A673 (cell line): Measurements from ENCODE around the gene DCAKD. TPM values are rescaled to one million over a fixed set of nuclear protein-coding genes. Genes with fewer than 3 reads are reported as not detected.

ENCODE experiments used
- Bru-seq: library from RNA; stranded (reverse); fragments of 400-500 nt; gene quantifications from one replicate; lab custom pipeline; 2021; lab: Mats Ljungman, UMichigan
- BruChase-seq, 2 experiments: library from RNA; stranded (reverse); fragments of 400-500 nt; gene quantifications; one replicate each; lab custom pipeline; 2021; lab: Mats Ljungman, UMichigan
- BruUV-seq: library from RNA; stranded (reverse); fragments of 400-500 nt; replicated peaks from 2 replicates; lab custom pipeline; 2021; lab: Mats Ljungman, UMichigan
- CTCF ChIA-PET: fragments of 300-600 bp; sonication (Branson Sonifier 250); formaldehyde crosslinking; loops from one replicate; lab custom pipeline; 2022; ENCODE audit warnings: antibody characterized with exemption; lab: Charles Lee
- POLR2A ChIA-PET: fragments of 300-600 bp; sonication (Branson Sonifier 250); formaldehyde crosslinking; loops from one replicate; lab custom pipeline; 2022; ENCODE audit warnings: antibody characterized with exemption; ENCODE audit not compliant: low non-redundant PET; lab: Charles Lee
- DNase-seq: peaks from one replicate; pipeline ENCODE4 v3.0.0-alpha.2; 2015; ENCODE audit warnings: low spot score
- H3K27ac ChIP-seq: fragments of 200-600 bp; sonication (generic); 2 replicates; pipeline ENCODE4 v1.5.1; 2016; ENCODE audit warnings: mixed run types, low read depth, mild to moderate bottlenecking, mixed read lengths, antibody characterized with exemption, low read length; ENCODE audit not compliant: poor library complexity, severe bottlenecking
- H3K27me3 ChIP-seq: fragments of 200-600 bp; sonication (generic); replicated peaks from 2 replicates; pipeline ENCODE4 v1.6.1; 2017; ENCODE audit warnings: mixed run types, low read depth, mild to moderate bottlenecking, mixed read lengths, antibody characterized with exemption, low read length; ENCODE audit not compliant: insufficient read depth, poor library complexity
- H3K36me3 ChIP-seq: fragments of 200-600 bp; sonication (generic); 2 replicates; pipeline ENCODE4 v1.6.1; 2016; ENCODE audit warnings: mixed run types, mild to moderate bottlenecking, mixed read lengths, antibody characterized with exemption, low read length; ENCODE audit not compliant: insufficient read depth, poor library complexity, severe bottlenecking
- H3K4me1 ChIP-seq: fragments of 200-600 bp; sonication (generic); 2 replicates; pipeline ENCODE4 v1.6.1; 2017; ENCODE audit warnings: mixed run types, mild to moderate bottlenecking, mixed read lengths, antibody characterized with exemption, low read length; ENCODE audit not compliant: insufficient read depth, poor library complexity, severe bottlenecking
- H3K4me3 ChIP-seq: fragments of 200-600 bp; sonication (generic); 2 replicates; pipeline ENCODE4 v1.5.1; 2016; ENCODE audit warnings: low read depth, mixed run types, mild to moderate bottlenecking, mixed read lengths, low read length; ENCODE audit not compliant: poor library complexity, severe bottlenecking
- H3K9me3 ChIP-seq: fragments of 200-600 bp; sonication (generic); 2 replicates; pipeline ENCODE4 v1.6.1; 2016; ENCODE audit warnings: mixed run types, low read depth, mild to moderate bottlenecking, mixed read lengths, antibody characterized with exemption, low read length; ENCODE audit not compliant: poor library complexity, severe bottlenecking
- CTCF ChIP-seq: fragments of 300-800, 200-600 bp; sonication (generic); conservative IDR thresholded peaks from 2 replicates; pipeline ENCODE4 v1.5.1; 2017; ENCODE audit warnings: low read depth, mild to moderate bottlenecking, antibody characterized with exemption, low read length, moderate library complexity, mixed read lengths
- EZH2 ChIP-seq: fragments of 200-600 bp; sonication (generic); IDR thresholded peaks from 2 replicates; pipeline ENCODE4 v1.6.1; 2017; ENCODE audit warnings: borderline replicate concordance, low read depth, mild to moderate bottlenecking, mixed read lengths, antibody characterized with exemption, low read length; ENCODE audit not compliant: poor library complexity, severe bottlenecking
- intact Hi-C: fragments of 100-400 bp; cut with micrococcal nuclease; formaldehyde crosslinking; loops from one replicate; pipeline ENCODE4 v1.10.0; 2022; ENCODE audit not compliant: unreplicated experiment
- long read RNA-seq: library from polyadenylated mRNA; stranded (forward); transcript quantifications from one replicate; pipeline ENCODE4 v2.0.0, GENCODE V29; 2022
- total RNA-seq: library from RNA; stranded (reverse); gene quantifications from 2 replicates; pipeline ENCODE4 v1.2.3, GENCODE V29; 2021

DCAKD gene, protein sequence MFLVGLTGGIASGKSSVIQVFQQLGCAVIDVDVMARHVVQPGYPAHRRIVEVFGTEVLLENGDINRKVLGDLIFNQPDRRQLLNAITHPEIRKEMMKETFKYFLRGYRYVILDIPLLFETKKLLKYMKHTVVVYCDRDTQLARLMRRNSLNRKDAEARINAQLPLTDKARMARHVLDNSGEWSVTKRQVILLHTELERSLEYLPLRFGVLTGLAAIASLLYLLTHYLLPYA
- total RNA-seq (19.1 and 21.8 TPM in 2 replicates), Bru-seq, nascent RNA (percentile 56 among the genes with signal in this experiment), BruChase-seq, experiment 1, labeled RNA remaining after a 2-hour chase (percentile 55 among the genes with signal in this experiment), BruChase-seq, experiment 2, labeled RNA remaining after a 6-hour chase (percentile 63 among the genes with signal in this experiment)
- long read RNA-seq, transcript DCAKD-202 (5 exons, 2,030 nt), result minor isoform, 8 of 32 reads
- long read RNA-seq, transcript DCAKD-208 (5 exons, 2,054 nt), result major isoform, 10 of 32 reads
- long read RNA-seq, transcript DCAKD-205 (5 exons, 990 nt), result minor isoform, 5 of 32 reads
- long read RNA-seq, partial matches to known transcripts, result 1 of 32 reads
- long read RNA-seq, other reads (novel, unspliced or antisense), result 5 of 32 reads

DNA sequence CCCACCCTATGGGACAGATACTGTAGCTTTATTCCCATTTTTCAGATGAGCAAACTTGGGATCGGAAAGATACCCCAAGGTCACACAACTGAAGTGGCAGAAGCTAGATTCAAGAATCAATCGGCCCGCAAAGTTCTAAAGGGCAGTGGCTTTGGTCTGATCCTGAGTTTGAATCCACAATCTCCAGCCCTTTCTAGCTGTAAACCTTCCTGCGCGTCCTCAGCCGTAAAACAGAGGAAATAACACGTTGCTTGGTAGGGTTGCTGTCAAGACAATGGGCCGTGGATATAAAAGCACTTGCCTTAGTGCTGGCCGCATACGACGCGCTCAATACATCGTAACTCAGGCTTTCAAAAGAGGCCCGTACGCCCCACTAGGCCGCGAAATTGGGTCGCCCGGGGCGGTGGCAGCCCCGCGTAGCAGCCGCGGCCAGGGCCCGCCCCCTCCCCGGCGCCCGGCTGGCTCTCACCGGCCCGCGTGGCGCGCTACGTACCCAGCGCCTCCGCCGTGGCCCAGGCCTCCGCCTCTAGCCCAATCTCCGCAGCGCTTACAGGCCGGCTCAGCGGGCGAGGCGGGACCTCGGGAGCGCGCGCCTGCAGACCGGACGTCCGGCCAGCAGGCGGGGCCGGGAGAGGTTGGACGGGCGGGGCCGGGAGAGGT is at the start of gene DCAKD:
DCAKD (minus strand) TSS at position 573 of the 660 bp plus-strand sequence. CDS start 16,747 bp downstream, outside the sequence.
- ChIA-PET CTCF (interaction anchor here (0.6 kb wide), 1 partner anchor 27 kb away, joined by 3 read pairs; no protein-coding TSS in a partner anchor), POLR2A (no interaction called here)
- BruUV-seq, result TSS peak; percentile 59
- peak; percentile 93 for DNase-seq
- Histone ChIP-seq H3K4me1 (no peaks in the 10 kb centered on the region), H3K36me3 (no peaks in the 10 kb centered on the region), H3K27ac (peak within 1 kb of the TSS; percentile 86), H3K27me3 (no peaks in the 10 kb centered on the region), H3K9me3 (no peaks in the 10 kb centered on the region), H3K4me3 (peak within 1 kb of the TSS; percentile 56)
- intact Hi-C loops, result no loop called here
- no peak for TF ChIP-seq EZH2
- no peak for TF ChIP-seq CTCF

DNA sequence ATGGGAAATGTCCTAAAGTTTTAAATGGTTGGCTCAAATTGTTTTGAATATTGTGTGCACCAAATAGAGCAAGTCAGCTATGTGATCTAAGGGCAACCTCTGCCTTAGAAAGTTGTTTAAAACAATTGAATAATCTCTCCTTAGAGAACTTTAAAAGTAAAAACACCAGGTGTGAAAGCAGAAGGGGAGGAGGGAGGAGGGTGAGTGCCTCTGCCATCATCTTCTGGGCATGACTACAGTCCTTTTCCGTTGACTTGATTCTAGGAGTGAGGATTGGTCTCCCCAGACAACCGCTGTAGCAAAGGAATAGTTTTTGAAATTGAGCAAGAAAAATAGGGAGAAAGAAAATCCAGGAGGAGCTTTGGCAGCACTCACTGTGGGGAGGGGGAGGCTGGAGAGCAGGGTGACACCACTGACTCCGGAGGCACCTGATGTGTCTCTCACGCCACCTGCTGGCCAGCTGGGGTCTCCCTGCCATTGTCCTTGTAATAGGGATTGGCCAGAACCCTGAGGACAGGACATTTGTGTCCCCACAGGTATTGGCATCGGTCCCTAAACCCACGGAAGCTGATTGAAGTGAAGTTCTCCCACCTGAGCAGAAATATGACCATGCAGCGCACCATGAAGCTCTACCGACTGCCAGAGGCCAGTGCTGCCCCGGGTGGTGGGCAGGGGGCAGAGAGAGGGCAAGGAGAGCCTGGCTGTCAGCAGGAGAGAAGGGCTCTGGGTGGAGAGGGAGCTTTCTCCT is 47.6 kb upstream of the DCAKD start:
- DNase-seq, result peak; percentile 63
- Histone ChIP-seq H3K27ac (no peak overlapping the region), H3K36me3 (peaks cover 50% of the 10 kb centered on the region), H3K4me1 (no peaks in the 10 kb centered on the region), H3K4me3 (no peak overlapping the region), H3K27me3 (no peaks in the 10 kb centered on the region), H3K9me3 (no peaks in the 10 kb centered on the region)
- no TSS peak for BruUV-seq
- TF ChIP-seq CTCF, result peak; percentile 62
- TF ChIP-seq EZH2, result no peak
- intact Hi-C loops, result loop anchor here (10.0 kb wide), 1 partner anchor 324 kb away; no protein-coding TSS in a partner anchor
- POLR2A ChIA-PET, result no interaction called here
- CTCF ChIA-PET, result interaction anchor here (0.6 to 0.9 kb wide), 3 partner anchors 10 to 74 kb away, joined by 3 to 4 read pairs (median 3); no protein-coding TSS in a partner anchor
